WTC11 (cell line): ENCODE results near the gene RNF20. TPM values are rescaled to one million over a fixed set of nuclear protein-coding genes. Genes with fewer than 3 reads are reported as not detected.

Experiments used
- ATAC-seq: fragments of 200-7000 bp; cut with Tn5 transposase; 2 replicates; pipeline ENCODE4 v1.10.0; 2021; ENCODE audit warnings: mild to moderate bottlenecking, moderate library complexity
- CTCF ChIA-PET: fragments of 300-600 bp; sonication (Branson Sonifier 250); formaldehyde crosslinking; loops from one replicate; lab custom pipeline; 2021; ENCODE audit warnings: antibody characterized with exemption; lab: Charles Lee
- POLR2A ChIA-PET: fragments of 350-600 bp; sonication (Branson Sonifier 250); formaldehyde crosslinking; loops from one replicate; lab custom pipeline; 2021; ENCODE audit warnings: antibody characterized with exemption; lab: Charles Lee
- DNase-seq: peaks from one replicate; pipeline ENCODE4 v3.0.0; 2021; ENCODE audit warnings: low spot score
- H3K27ac Mint-ChIP-seq: 2 replicates; pipeline ENCODE4 v1.8.0; 2021; ENCODE audit warnings: mixed read lengths
- H3K27me3 Mint-ChIP-seq: 2 replicates; pipeline ENCODE4 v1.8.0; 2021; ENCODE audit warnings: low read depth, mild to moderate bottlenecking, moderate library complexity, mixed read lengths
- H3K36me3 Mint-ChIP-seq: 2 replicates; pipeline ENCODE4 v1.8.0; 2021; ENCODE audit warnings: mixed read lengths
- H3K4me1 Mint-ChIP-seq: 2 replicates; pipeline ENCODE4 v1.8.0; 2022; ENCODE audit warnings: mixed read lengths
- H3K4me3 Mint-ChIP-seq: 2 replicates; pipeline ENCODE4 v1.8.0; 2021; ENCODE audit warnings: mild to moderate bottlenecking, moderate library complexity, mixed read lengths
- H3K9me3 Mint-ChIP-seq: 2 replicates; pipeline ENCODE4 v1.8.0; 2021; ENCODE audit warnings: mixed read lengths
- AFF4 ChIP-seq: sonication (generic); formaldehyde crosslinking; IDR thresholded peaks from 2 replicates; pipeline ENCODE4 v1.8.1; 2023; ENCODE audit warnings: mild to moderate bottlenecking, missing genetic modification reagents, borderline replicate concordance
- ATF2 ChIP-seq: sonication (generic); formaldehyde crosslinking; IDR thresholded peaks from 2 replicates; pipeline ENCODE4 v1.8.1; 2022; ENCODE audit warnings: low read depth, missing genetic modification reagents, borderline replicate concordance
- FOXK1 ChIP-seq: sonication (generic); formaldehyde crosslinking; IDR thresholded peaks from 2 replicates; pipeline ENCODE4 v1.8.0; 2022; ENCODE audit warnings: mild to moderate bottlenecking, moderate library complexity, missing genetic modification reagents
- GTF2I ChIP-seq: fragments of 250-450 bp; sonication (Bioruptor Pico); conservative IDR thresholded peaks from 2 replicates; pipeline ENCODE4 v1.4.0; 2021; ENCODE audit warnings: mild to moderate bottlenecking
- HMGA2 ChIP-seq: fragments of 250-450 bp; sonication (Bioruptor Pico); IDR thresholded peaks from 2 replicates; pipeline ENCODE4 v1.4.0; 2021; ENCODE audit warnings: mild to moderate bottlenecking, moderate library complexity
- IRF1 ChIP-seq: sonication (generic); formaldehyde crosslinking; IDR thresholded peaks from 2 replicates; pipeline ENCODE4 v1.8.0; 2023; ENCODE audit warnings: missing genetic modification reagents
- NFYB ChIP-seq: sonication (generic); formaldehyde crosslinking; conservative IDR thresholded peaks from 2 replicates; pipeline ENCODE4 v1.8.0; 2022; ENCODE audit warnings: low read depth, missing genetic modification reagents
- NR2C2 ChIP-seq: sonication (generic); formaldehyde crosslinking; IDR thresholded peaks from 2 replicates; pipeline ENCODE4 v1.8.0; 2022; ENCODE audit warnings: mild to moderate bottlenecking, missing genetic modification reagents
- PREB ChIP-seq: sonication (generic); formaldehyde crosslinking; IDR thresholded peaks from 2 replicates; pipeline ENCODE4 v1.8.1; 2022; ENCODE audit warnings: mild to moderate bottlenecking, missing genetic modification reagents, moderate library complexity, borderline replicate concordance
- TCF7 ChIP-seq: sonication (generic); formaldehyde crosslinking; IDR thresholded peaks from 2 replicates; pipeline ENCODE4 v1.8.0; 2022; ENCODE audit warnings: mild to moderate bottlenecking, low read depth, missing genetic modification reagents, moderate library complexity
- TEAD1 ChIP-seq: sonication (generic); formaldehyde crosslinking; IDR thresholded peaks from 2 replicates; pipeline ENCODE4 v1.8.0; 2022; ENCODE audit warnings: mild to moderate bottlenecking, missing genetic modification reagents
- TEAD4 ChIP-seq: sonication (generic); formaldehyde crosslinking; IDR thresholded peaks from 2 replicates; pipeline ENCODE4 v1.8.0; 2022; ENCODE audit warnings: mild to moderate bottlenecking, missing genetic modification reagents
- ZBTB21 ChIP-seq: sonication (generic); formaldehyde crosslinking; IDR thresholded peaks from 2 replicates; pipeline ENCODE4 v1.8.1; 2023; ENCODE audit warnings: mild to moderate bottlenecking, missing genetic modification reagents, borderline replicate concordance
- ZNF219 ChIP-seq: sonication (generic); formaldehyde crosslinking; IDR thresholded peaks from 2 replicates; pipeline ENCODE4 v1.8.0; 2023; ENCODE audit warnings: missing genetic modification reagents, mild to moderate bottlenecking, borderline replicate concordance
- ZNF263 ChIP-seq: sonication (generic); formaldehyde crosslinking; IDR thresholded peaks from 2 replicates; pipeline ENCODE4 v1.8.1; 2022; ENCODE audit warnings: low read depth, mild to moderate bottlenecking, moderate library complexity, missing genetic modification reagents
- ZNF317 ChIP-seq: sonication (generic); formaldehyde crosslinking; IDR thresholded peaks from 2 replicates; pipeline ENCODE4 v1.8.1; 2023; ENCODE audit warnings: low read depth, mild to moderate bottlenecking, moderate library complexity, missing genetic modification reagents, borderline replicate concordance
- ZNF423 ChIP-seq: fragments of 250-450 bp; sonication (Bioruptor Pico); IDR thresholded peaks from 2 replicates; pipeline ENCODE4 v2.1.2; 2022; ENCODE audit warnings: mild to moderate bottlenecking, moderate library complexity
- ZNF671 ChIP-seq: fragments of 250-450 bp; sonication (Bioruptor Pico); IDR thresholded peaks from 2 replicates; pipeline ENCODE4 v1.8.0; 2021; ENCODE audit warnings: mild to moderate bottlenecking
- total RNA-seq: library from RNA; stranded (reverse); gene quantifications from 3 replicates; pipeline ENCODE4 v1.2.3, GENCODE V29; 2021

The RNF20 gene
- total RNA-seq, 1 experiment from 2014 or later = 52.6 TPM

GRCh38 chr9:101591787-101592446 is 58.3 kb downstream of the RNF20 start (continued):
- TF ChIP-seq ATF2 (CRISPR knock-in tag) (no peak), IRF1 (CRISPR knock-in tag) (no peak), NFYB (no peak), ZNF671 (CRISPR knock-in tag) (no peak), FOXK1 (CRISPR knock-in tag) (no peak), TEAD1 (CRISPR knock-in tag) (no peak)

DNA sequence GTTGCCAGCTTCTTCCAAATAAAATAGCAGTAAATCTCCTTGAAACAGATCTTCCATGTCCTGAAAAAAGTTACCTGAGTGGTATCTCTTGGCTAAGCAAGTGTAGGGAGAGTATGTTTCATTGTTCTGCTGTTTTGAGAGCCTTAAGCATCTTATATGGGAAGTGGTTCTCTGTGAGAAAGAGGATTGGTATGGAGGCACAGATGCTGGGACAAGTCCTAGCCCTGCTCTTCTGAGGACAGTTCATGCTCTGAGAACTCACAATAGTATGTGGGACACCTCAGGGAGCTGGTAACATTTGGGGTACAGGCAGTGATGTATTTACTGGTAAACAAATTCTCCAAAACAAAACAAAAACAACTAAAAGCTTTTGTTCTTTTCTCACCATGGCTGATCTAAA is 59.1 kb downstream of the RNF20 start:
- H3K9me3 Mint-ChIP-seq = no peaks in the 10 kb centered on the region
- ChIA-PET POLR2A (no interaction called here), CTCF (interaction anchor here (1.5 kb wide), 2 partner anchors 9 to 144 kb away, joined by 3 to 6 read pairs; no protein-coding TSS in a partner anchor)
- no peak for DNase-seq
- no peak overlapping the region for H3K27ac Mint-ChIP-seq
- no peaks in the 10 kb centered on the region; the same call in 1 of the 2 replicates for H3K27me3 Mint-ChIP-seq
- H3K4me1 Mint-ChIP-seq = peaks cover 6% of the 10 kb centered on the region
- TF ChIP-seq ZNF317 (no peak), ZNF423 (no peak), FOXK1 (CRISPR knock-in tag) (no peak), GTF2I (no peak), ZNF219 (CRISPR knock-in tag) (no peak), NR2C2 (no peak), HMGA2 (no peak), TEAD4 (no peak), TCF7 (CRISPR knock-in tag) (no peak), IRF1 (CRISPR knock-in tag) (no peak), ZBTB21 (no peak), PREB (CRISPR knock-in tag) (no peak), ZNF263 (CRISPR knock-in tag) (no peak), NFYB (no peak), AFF4 (no peak)
- TF ChIP-seq, all 79 proteins: peak for 0
- Mint-ChIP-seq H3K36me3 (no peaks in the 10 kb centered on the region), H3K4me3 (no peak overlapping the region)
- no peak for ATAC-seq
